Activated T-helper 1 cell treated with anti-CD3 and anti-CD28 coated beads, Interleukin-2, amount 50 U/mL, for 16 hours (primary cell): Measurements from ENCODE around the gene INTS15.

Experiments
- DNase-seq, 2 donors: peaks; one replicate each; pipeline ENCODE4 v3.0.0-alpha.2; 2020; ENCODE audit warnings: low read depth in 1 of 2, low spot score in 1 of 2

The INTS15 gene

DNA sequence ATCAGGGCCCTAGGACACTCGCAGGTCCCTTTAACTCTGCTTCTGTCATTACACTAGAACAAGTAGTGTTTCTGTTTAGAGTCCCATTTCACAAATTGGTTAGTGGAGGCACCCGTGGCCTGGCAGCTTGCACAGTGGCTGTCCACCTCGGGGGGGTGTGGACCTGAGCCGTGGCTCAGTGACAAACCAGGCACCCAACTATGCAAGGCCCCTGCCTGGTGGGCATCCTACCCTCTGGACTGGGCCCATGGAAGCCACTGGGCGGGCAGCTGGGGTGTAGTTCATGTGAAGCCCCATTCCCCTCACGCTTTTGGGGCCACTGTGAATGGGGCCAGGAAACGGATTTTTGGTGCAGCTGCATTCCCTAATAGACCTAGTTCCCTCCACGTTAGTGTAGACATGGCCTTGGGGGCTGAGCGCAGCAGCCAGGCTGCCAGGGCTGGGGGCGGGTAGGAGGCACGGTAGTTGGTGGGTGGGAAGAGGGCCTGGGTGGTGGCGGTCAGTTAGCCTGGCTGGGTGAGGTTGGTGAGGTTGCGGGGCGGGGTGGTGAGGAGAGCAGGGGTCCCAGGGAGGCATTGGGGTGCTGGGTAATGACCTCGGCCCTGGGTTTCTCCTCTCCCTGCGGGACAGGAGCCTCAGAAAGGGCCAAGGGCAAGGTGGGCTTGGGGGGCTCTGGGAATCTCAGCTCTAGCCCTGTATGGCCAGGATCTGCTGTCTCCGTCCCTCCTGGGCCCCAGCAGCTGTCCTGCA, 66.0 kb downstream of the INTS15 start:
- DNase-seq: no peak

DNA sequence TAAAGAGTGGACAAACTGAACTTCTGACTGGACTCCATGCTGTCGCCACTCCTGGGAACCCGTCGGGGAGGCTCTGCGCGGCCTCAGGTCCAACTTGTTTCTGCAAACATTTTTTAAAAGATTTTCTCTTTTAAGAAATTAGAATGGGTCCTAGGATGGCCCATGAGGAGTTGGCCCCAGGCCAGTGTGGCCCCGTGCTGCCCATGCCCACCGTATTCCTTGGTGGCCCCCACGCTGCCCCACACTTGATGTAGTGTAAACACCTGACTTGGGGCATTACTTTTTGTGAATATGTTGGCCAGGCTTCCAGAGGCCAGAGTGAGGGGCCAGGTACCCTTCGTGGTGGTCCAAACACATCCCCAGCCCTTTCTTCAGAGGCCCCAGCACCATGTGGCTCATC, 66.6 kb downstream of the INTS15 start:
- DNase-seq: no peak
